Gastrocnemius medialis (tissue), 4 donors: ENCODE data around the gene MRGPRE.

Source experiments
- POLR2A ChIP-seq, 2 donors: fragments of 450-650 bp; IDR thresholded peaks; one replicate each; pipeline ENCODE4 v1.6.1; 2017; ENCODE audit warnings: antibody characterized with exemption in 2 of 2, mild to moderate bottlenecking in 2 of 2, moderate library complexity in 2 of 2
- TF ChIP-seq, protein P1 (sequence below), 5 experiments: fragments of 450-650 bp in 3 of 5; fragments of 200-600 bp in 2 of 5; sonication (generic) in 2 of 5; IDR thresholded peaks in 4 of 5; conservative IDR thresholded peaks in 1 of 5; 1 replicate in 4 of 5; 2 replicates in 1 of 5; pipeline ENCODE4 v1.5.1; 2016 to 2019; ENCODE audit warnings: antibody characterized with exemption in 5 of 5, mild to moderate bottlenecking in 3 of 5, moderate library complexity in 3 of 5

DNA sequence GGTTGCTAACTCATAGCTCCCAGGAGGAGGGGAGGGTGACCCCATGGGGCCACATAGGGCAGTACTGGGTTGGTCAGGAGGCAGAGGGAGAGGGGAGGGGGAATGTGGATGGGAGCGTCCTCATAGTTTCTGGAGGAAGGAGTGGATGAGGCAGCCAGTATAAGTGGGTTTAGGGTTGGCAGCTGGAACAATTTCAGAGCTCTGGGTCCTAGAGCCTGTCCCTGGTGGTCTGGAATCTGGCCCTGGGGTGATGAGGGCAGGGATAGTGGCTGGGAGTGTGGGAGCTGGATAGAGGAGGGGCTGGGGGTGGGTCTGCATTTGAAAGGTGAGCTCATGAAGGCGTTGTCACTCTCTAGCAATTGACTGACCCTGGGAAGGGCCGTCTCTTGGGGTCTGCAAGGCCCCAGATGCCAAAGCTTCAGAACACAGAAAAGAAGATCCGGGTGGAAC is 8.3 kb downstream of the MRGPRE start:
- TF ChIP-seq, protein P1, sequence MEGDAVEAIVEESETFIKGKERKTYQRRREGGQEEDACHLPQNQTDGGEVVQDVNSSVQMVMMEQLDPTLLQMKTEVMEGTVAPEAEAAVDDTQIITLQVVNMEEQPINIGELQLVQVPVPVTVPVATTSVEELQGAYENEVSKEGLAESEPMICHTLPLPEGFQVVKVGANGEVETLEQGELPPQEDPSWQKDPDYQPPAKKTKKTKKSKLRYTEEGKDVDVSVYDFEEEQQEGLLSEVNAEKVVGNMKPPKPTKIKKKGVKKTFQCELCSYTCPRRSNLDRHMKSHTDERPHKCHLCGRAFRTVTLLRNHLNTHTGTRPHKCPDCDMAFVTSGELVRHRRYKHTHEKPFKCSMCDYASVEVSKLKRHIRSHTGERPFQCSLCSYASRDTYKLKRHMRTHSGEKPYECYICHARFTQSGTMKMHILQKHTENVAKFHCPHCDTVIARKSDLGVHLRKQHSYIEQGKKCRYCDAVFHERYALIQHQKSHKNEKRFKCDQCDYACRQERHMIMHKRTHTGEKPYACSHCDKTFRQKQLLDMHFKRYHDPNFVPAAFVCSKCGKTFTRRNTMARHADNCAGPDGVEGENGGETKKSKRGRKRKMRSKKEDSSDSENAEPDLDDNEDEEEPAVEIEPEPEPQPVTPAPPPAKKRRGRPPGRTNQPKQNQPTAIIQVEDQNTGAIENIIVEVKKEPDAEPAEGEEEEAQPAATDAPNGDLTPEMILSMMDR (IDR thresholded peaks at IDR 0.05 in 4 of 5, conservative IDR thresholded peaks at IDR 0.05 in 1 of 5), result no peak
- no peak for TF ChIP-seq POLR2A (IDR thresholded peaks at IDR 0.05)
